K562 (cell line): ENCODE data around the gene TALDO1. TPM values are rescaled to one million over a fixed set of nuclear protein-coding genes. Genes with fewer than 3 reads are reported as not detected.
A peak's percentile ranks its signal among the peaks of the same experiment; 100 is the strongest.

Experiments
- ADNP ChIP-seq: fragments of 200-800 bp; sonication (Bioruptor generic); IDR thresholded peaks from 2 replicates; pipeline ENCODE4 v1.6.1; 2016; ENCODE audit warnings: missing genetic modification characterization, missing compliant biosample characterization
- BHLHE40 ChIP-seq: IDR thresholded peaks from 2 replicates; pipeline ENCODE4 v1.6.1; 2011; ENCODE audit warnings: low read length, improper control_type of control experiment
- CBFA2T3 ChIP-seq: fragments of 450-650 bp; IDR thresholded peaks from 2 replicates; pipeline ENCODE4 v1.6.1; 2017
- CXXC5 ChIP-seq: fragments of 250-450 bp; sonication (Bioruptor Pico); IDR thresholded peaks from 2 replicates; pipeline ENCODE4 v1.8.0; 2022; ENCODE audit warnings: inconsistent platforms, mild to moderate bottlenecking, moderate library complexity
- EP300 ChIP-seq: IDR thresholded peaks from 2 replicates; pipeline ENCODE4 v1.6.1; 2012; ENCODE audit warnings: low read length, improper control_type of control experiment
- HEY1 ChIP-seq: fragments of 250-450 bp; sonication (Bioruptor Pico); IDR thresholded peaks from 2 replicates; pipeline ENCODE4 v1.5.0; 2020; ENCODE audit warnings: mild to moderate bottlenecking, moderate library complexity, borderline replicate concordance
- HNRNPLL ChIP-seq: fragments of 200-400 bp; formaldehyde crosslinking; IDR thresholded peaks from 2 replicates; pipeline ENCODE4 v1.6.1; 2017; ENCODE audit warnings: low read length, low read depth, mild to moderate bottlenecking; ENCODE audit not compliant: poor library complexity, severe bottlenecking
- KAT7 ChIP-seq: sonication (generic); formaldehyde crosslinking; IDR thresholded peaks from 2 replicates; pipeline ENCODE4 v1.8.0; 2022; ENCODE audit warnings: missing genetic modification reagents, mild to moderate bottlenecking, borderline replicate concordance
- KHSRP ChIP-seq: fragments of 450-650 bp; IDR thresholded peaks from 2 replicates; pipeline ENCODE4 v1.6.1; 2017
- LCOR ChIP-seq: sonication (generic); formaldehyde crosslinking; IDR thresholded peaks from 2 replicates; pipeline ENCODE4 v1.8.0; 2022; ENCODE audit warnings: mild to moderate bottlenecking, missing genetic modification reagents
- PCBP1 ChIP-seq: fragments of 200-400 bp; formaldehyde crosslinking; IDR thresholded peaks from 2 replicates; pipeline ENCODE4 v1.6.1; 2018; ENCODE audit warnings: mild to moderate bottlenecking, low read depth, low read length; ENCODE audit not compliant: poor library complexity, severe bottlenecking
- POLR2A ChIP-seq: fragments of 450-650 bp; conservative IDR thresholded peaks from 2 replicates; pipeline ENCODE4 v1.6.1; 2016
- POLR2AphosphoS5 ChIP-seq: IDR thresholded peaks from 2 replicates; pipeline ENCODE4 v1.6.1; 2011; ENCODE audit warnings: mild to moderate bottlenecking, low read depth, low read length, moderate library complexity; ENCODE audit not compliant: control insufficient read depth, insufficient read depth
- RAD51 ChIP-seq: fragments of 450-650 bp; IDR thresholded peaks from 2 replicates; pipeline ENCODE4 v1.7.1; 2016; ENCODE audit warnings: low read depth, mild to moderate bottlenecking, borderline replicate concordance
- RBM34 ChIP-seq: fragments of 200-400 bp; formaldehyde crosslinking; IDR thresholded peaks from 2 replicates; pipeline ENCODE4 v1.6.1; 2018; ENCODE audit warnings: low read length, borderline replicate concordance; ENCODE audit not compliant: insufficient read depth
- TAF1 ChIP-seq: IDR thresholded peaks from 2 replicates; pipeline ENCODE4 v1.6.1; 2011; ENCODE audit warnings: mild to moderate bottlenecking, low read length, moderate library complexity; ENCODE audit not compliant: insufficient read depth, control insufficient read depth, severe bottlenecking; ENCODE audit errors: extremely low read depth
- TAF15 ChIP-seq: fragments of 200-400 bp; formaldehyde crosslinking; IDR thresholded peaks from 2 replicates; pipeline ENCODE4 v1.6.1; 2017; ENCODE audit warnings: mild to moderate bottlenecking, low read depth, low read length, moderate library complexity
- TCFL5 ChIP-seq: fragments of 250-450 bp; sonication (Bioruptor Pico); conservative IDR thresholded peaks from 2 replicates; pipeline ENCODE4 v1.6.1; 2021; ENCODE audit warnings: mild to moderate bottlenecking, moderate library complexity, matching md5 sums
- TSC22D4 ChIP-seq: fragments of 450-650 bp; IDR thresholded peaks from 2 replicates; pipeline ENCODE4 v1.6.1; 2016; ENCODE audit warnings: missing genetic modification characterization, missing biosample characterization, control low read depth
- VEZF1 ChIP-seq: fragments of 200-800 bp; sonication (Bioruptor generic); IDR thresholded peaks from 2 replicates; pipeline ENCODE4 v1.6.1; 2017; ENCODE audit warnings: missing genetic modification characterization, missing compliant biosample characterization
- ZFP1 ChIP-seq: fragments of 450-650 bp; formaldehyde crosslinking; IDR thresholded peaks from 2 replicates; pipeline ENCODE4 v1.4.0; 2020; ENCODE audit warnings: mild to moderate bottlenecking, mixed read lengths
- ZFPM2 ChIP-seq: fragments of 250-450 bp; sonication (Bioruptor Pico); IDR thresholded peaks from 2 replicates; pipeline ENCODE4 v1.5.1; 2022; ENCODE audit warnings: mild to moderate bottlenecking
- ZNF395 ChIP-seq: fragments of 200-800 bp; sonication (Bioruptor generic); IDR thresholded peaks from 2 replicates; pipeline ENCODE4 v1.6.1; 2017; ENCODE audit warnings: missing genetic modification characterization, missing compliant biosample characterization
- ZNF551 ChIP-seq: fragments of 250-450 bp; sonication (Bioruptor Pico); IDR thresholded peaks from 2 replicates; pipeline ENCODE4 v1.5.0; 2021; ENCODE audit warnings: mild to moderate bottlenecking, moderate library complexity
- polyA plus RNA-seq, 8 experiments: library from polyadenylated mRNA; depleted of rRNA in 4 of 8; stranded (reverse) in 5 of 8; unstranded in 3 of 8; fragments of >200 nt; fragmentation: Nextera tagmentation in 2 of 8; fragmentation: Illumina TruSeq in 1 of 8; extraction: Ambion mirVana in 2 of 8; extraction: Trizol in 1 of 8; gene quantifications; 2 replicates each; pipeline versions ENCODE4 v1.2.1 to v1.2.3, GENCODE V29; 2011 to 2014; ENCODE audit warnings: inconsistent platforms in 1 of 8, missing spikeins in 1 of 8
- total RNA-seq, 7 experiments: library from RNA; depleted of rRNA in 6 of 7; stranded (reverse); fragments of >200 nt in 6 of 7; fragmentation: Illumina TruSeq in 2 of 7; extraction: Trizol in 2 of 7; gene quantifications; 2 replicates each; pipeline versions ENCODE4 v1.2.1 to v1.2.3, GENCODE V29; 2011 to 2021; ENCODE audit warnings: low replicate concordance in 1 of 7

TALDO1 gene
- total and polyA plus RNA-seq, 9 of the 15 experiments (the other 6 are each of a cell fraction or from before 2014, with no cell fraction given): 260 to 541 (median 441) TPM

GRCh38 chr11:726278-727220 is 20.7 kb upstream of the TALDO1 start (continued):
- no peak for TF ChIP-seq CBFA2T3
- TF ChIP-seq ZNF551: no peak
- TF ChIP-seq POLR2AphosphoS5: peak; percentile 47; the same call in 1 of the 2 replicates
- TF ChIP-seq ZFPM2 (CRISPR knock-in tag): no peak
- TF ChIP-seq CXXC5 (CRISPR knock-in tag): peak; percentile 64
- TF ChIP-seq EP300: no peak; the same call in 1 of the 2 replicates
- peak; percentile 45 for TF ChIP-seq TAF1
- TF ChIP-seq HNRNPLL: peak; percentile 5
- TF ChIP-seq TCFL5 (CRISPR knock-in tag): no peak
- 0 out of 2 replicates have a peak, but pooled peaks have one; percentile 36 for TF ChIP-seq ZNF395 (CRISPR knock-in tag)
- TF ChIP-seq RBM34: no peak
- TF ChIP-seq ADNP (tag): no peak
- TF ChIP-seq LCOR: 0 out of 2 replicates have a peak, but pooled peaks have one; percentile 61
- peak; percentile 65 for TF ChIP-seq PCBP1
- TF ChIP-seq TAF15: no peak
- TF ChIP-seq ZFP1: no peak
- peak; percentile 67 for TF ChIP-seq VEZF1 (CRISPR knock-in tag)
- TF ChIP-seq KHSRP: no peak
- TF ChIP-seq RAD51: no peak
- TF ChIP-seq BHLHE40: peak; percentile 55; the same call in 1 of the 2 replicates
- TF ChIP-seq HEY1 (CRISPR knock-in tag): no peak
- peak; percentile 11; the same call in 1 of the 2 replicates for TF ChIP-seq KAT7 (CRISPR knock-in tag)
- TF ChIP-seq TSC22D4: no peak
- peak; percentile 53; the same call in 1 of the 2 replicates for TF ChIP-seq POLR2A
